ENCODE results near the gene KCNC2.

KCNC2 gene

DNA sequence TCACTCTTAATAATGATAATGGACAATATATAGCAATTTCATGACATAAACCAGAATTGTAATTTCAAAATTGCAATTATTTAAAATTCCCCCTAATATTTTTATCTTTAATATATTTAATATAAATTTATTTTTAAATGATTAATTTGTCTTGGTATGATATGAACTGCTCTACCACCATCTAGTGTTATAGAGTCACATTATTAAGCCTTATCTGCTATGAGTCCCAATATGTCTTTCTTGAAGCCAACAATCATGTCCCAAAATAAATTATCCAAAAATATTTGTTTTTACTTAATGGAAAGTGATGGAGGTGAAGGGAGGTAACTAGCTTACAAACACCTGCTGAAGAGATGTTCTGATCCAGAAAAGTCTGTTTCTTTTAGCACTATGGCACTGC is 151.4 kb downstream of the KCNC2 start:
- DNase-seq (ENCODE audit: low spot score) = no peak

GRCh38 chr12:75048767-75049166 is 160.9 kb downstream of the KCNC2 start:
- no peak for DNase-seq (ENCODE audit: low spot score)

DNA sequence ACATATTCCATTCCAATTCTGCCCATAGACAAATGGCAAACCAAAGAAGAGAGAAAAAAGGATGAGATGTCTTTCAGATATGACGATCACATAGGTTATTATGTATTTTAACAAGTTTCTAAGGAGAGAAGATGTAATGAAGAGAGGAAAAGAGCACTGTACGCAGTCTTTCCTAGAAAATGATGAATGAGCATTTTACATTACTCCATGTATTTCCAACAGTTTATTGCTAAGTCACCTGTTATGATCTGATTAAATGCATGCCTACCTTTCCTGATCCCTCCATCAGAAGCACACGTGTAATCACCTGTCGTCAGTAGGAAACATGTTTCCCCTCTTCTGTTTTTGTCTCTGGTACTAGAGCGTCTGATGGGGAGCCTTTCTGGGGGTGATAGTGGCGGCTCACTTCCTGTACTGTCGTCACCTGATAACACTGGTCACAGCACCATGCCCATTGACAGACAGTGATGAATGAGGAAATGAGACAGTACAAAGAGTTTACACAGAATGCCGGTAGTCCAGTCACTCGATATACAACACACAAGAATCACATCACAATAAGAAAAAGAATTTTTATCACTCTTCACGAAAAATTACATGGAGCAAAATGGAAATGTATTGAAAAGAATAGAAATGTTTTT is 161.6 kb downstream of the KCNC2 start:
- DNase-seq (ENCODE audit: low spot score) = no peak

- no peak for DNase-seq (ENCODE audit: low spot score)
Observed at GRCh38 chr12:75042125-75042524, 167.5 kb downstream of the KCNC2 start.

DNA sequence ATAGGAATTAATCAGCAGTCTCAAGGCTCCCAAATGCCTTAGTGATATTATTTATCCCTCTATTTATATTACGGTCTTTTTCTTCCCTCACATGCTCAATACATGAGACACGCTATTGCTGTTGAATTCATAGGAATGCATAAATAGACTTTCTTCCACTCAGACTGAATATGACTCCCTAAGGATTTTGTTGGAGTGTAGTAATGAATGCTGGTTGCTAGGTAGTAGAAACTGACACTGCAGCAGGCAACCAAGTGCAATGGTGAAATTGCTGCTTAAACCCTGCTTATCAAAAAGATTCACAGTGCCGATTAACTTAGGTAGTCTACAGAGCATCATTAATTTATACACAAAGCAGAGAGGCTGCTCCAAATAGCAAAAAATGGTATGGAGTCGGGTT is 168.2 kb downstream of the KCNC2 start:
- DNase-seq (ENCODE audit: low spot score) = no peak

- no peak for DNase-seq (ENCODE audit: low spot score)
Observed at GRCh38 chr12:75020068-75020557, 189.5 kb downstream of the KCNC2 start.

DNA sequence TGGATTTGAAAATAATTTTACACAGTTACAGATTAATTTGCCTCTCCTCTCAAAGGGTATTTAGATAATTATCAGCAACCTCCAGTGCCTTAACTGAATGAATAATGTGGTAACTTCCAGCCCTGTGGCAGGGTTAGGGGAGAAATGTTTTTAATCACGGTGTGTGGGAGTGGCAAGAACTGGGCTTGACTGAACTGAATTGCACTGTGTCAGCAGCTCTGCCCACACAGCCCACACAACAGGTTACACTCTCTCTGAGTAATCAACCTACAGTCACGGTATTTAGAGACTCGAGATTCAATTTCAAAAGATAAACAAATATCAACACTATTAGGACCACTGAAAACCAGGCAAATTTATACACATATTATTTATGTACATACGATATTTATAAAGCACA is 198.5 kb downstream of the KCNC2 start:
- no peak for DNase-seq (ENCODE audit: low spot score)

DNA sequence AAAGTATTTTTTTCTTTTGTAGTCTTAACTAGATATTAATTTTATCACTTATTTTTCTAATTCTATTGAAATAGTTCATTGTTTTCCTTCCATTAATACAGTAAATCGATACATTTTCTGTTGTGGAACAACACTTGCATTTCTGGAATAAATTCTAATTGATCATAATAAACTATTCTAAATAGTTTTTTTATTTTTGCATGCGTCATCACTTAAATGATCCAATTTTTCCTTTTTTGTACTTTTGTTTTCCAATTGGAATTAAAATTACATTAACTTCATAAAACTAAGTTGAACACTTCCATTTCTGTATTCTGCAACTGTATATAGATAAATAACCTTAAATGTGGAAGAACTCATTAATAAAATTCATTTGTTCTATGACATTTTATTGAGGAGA is 202.5 kb downstream of the KCNC2 start:
- no peak for DNase-seq (ENCODE audit: low spot score)

DNA sequence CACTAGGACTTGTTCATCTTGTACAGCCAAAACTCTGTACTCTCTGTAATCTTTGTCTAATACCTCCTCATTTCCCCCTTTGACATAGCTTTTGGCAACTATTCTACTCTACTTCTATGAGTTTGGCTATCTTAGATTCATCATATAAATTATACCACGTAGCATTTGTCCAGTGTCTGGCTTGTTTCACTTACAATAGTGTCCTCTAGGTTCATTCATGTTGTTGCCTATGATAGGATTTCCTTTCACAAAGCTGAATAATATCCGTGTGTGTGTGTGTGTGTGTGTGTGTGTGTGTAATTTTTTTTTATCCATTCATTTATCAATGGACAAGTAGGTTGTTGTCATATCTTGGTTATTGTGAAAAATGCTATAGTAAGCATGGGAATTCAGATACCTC is 209.5 kb downstream of the KCNC2 start:
- no peak for DNase-seq (ENCODE audit: low spot score)

GRCh38 chr12:74999474-74999873 is 210.2 kb downstream of the KCNC2 start:
- no peak for DNase-seq (ENCODE audit: low spot score)
